ENCODE data around the gene C15orf61. TPM values are rescaled to one million over a fixed set of nuclear protein-coding genes. Genes with fewer than 3 reads are reported as not detected.

C15orf61 gene
- total RNA-seq, 1 donor from 2014 or later = 4.2 TPM

DNA sequence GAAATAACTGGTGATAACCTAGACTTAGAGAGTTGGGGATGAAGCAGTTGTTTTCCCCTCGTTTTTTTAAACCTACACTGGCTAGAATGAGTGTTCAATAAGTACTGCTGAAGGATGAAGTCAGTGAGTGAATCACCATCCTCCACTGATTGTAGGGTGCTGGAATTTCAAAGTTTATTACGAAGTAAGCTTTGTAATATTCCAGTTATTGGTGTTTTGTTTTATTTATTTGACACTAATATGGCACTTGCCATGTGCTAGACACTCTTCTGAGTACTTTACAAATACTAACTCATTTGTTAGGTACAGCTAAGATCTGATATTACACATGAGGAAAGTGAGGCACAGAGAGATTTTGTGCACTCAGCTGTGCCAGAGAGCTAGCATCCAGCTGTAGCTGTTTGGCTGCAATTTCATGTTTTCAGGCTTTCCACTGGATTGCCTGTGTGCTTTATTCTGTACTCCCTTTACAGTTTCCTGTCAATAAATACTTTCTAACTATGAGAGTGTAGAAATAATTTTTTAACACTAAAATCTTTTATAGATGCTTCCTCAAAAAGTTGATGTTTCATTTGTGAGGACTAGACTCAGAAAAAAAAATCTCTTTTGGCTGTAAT is 27.4 kb downstream of the C15orf61 start:
- ChIA-PET CTCF (no interaction called here), POLR2A (no interaction called here)
- DNase-seq = no peak
- intact Hi-C loops (cut with micrococcal nuclease) = loop anchor here (10.0 kb wide), 2 partner anchors 464 to 506 kb away; partner anchors contain the start of gene PIAS1
- H3K4me1 Mint-ChIP-seq = peaks cover 18% of the 10 kb centered on the region
- no peak for ATAC-seq (ENCODE audit: low read depth)
- TF ChIP-seq, protein P1, sequence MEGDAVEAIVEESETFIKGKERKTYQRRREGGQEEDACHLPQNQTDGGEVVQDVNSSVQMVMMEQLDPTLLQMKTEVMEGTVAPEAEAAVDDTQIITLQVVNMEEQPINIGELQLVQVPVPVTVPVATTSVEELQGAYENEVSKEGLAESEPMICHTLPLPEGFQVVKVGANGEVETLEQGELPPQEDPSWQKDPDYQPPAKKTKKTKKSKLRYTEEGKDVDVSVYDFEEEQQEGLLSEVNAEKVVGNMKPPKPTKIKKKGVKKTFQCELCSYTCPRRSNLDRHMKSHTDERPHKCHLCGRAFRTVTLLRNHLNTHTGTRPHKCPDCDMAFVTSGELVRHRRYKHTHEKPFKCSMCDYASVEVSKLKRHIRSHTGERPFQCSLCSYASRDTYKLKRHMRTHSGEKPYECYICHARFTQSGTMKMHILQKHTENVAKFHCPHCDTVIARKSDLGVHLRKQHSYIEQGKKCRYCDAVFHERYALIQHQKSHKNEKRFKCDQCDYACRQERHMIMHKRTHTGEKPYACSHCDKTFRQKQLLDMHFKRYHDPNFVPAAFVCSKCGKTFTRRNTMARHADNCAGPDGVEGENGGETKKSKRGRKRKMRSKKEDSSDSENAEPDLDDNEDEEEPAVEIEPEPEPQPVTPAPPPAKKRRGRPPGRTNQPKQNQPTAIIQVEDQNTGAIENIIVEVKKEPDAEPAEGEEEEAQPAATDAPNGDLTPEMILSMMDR (IDR thresholded peaks at IDR 0.05) = no peak
- H3K27me3 Mint-ChIP-seq = no peaks in the 10 kb centered on the region
- no peak overlapping the region for H3K4me3 Mint-ChIP-seq
- H3K27ac Mint-ChIP-seq = no peak overlapping the region
- no peaks in the 10 kb centered on the region for H3K9me3 Mint-ChIP-seq
- H3K36me3 Mint-ChIP-seq (ENCODE audit: low read depth) = peaks cover 23% of the 10 kb centered on the region

DNA sequence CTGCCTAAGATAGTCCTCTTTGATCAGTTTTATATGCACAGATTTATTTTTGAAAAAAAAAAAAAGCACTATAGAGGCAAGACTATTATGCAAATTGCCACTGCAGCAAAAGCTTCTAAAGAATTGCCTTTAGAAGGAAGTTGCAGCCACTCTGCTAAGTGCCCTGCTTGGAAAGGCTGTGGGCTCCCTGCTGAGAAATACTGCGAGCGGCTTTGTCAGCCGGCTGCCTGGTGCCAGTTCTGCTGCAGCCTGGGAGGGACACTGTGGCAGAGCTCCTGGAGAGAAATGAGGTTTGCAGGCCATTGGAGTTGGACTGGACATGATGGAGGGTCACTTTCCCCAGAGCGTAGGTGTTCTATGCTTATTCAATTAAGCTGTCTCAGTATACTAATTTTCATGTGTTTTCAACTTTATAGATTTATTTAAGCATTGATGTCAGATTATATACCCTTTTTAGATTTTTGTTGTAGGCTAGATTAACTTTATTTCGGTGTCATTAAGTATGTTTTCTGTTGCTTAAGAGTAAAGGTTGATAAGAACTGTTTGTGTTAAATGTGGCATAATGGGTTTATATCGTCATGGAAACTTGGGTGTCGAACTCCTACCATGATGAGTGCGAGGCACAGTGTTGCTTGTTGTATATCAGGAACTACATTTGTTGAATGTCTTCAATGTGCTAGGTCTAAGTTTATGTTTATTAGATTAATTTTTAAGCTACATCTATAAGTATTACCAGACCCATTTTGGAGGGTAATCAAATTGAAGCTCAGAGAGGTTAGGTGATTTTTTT is 28.1 kb downstream of the C15orf61 start:
- no peak overlapping the region for H3K4me3 Mint-ChIP-seq
- POLR2A ChIA-PET = interaction anchor here (0.7 kb wide), 1 partner anchor 11 kb away, joined by 3 read pairs; no protein-coding TSS in a partner anchor
- CTCF ChIA-PET = no interaction called here
- peaks cover 24% of the 10 kb centered on the region for H3K36me3 Mint-ChIP-seq (ENCODE audit: low read depth)
- peaks cover 11% of the 10 kb centered on the region for H3K4me1 Mint-ChIP-seq
- no peaks in the 10 kb centered on the region for H3K9me3 Mint-ChIP-seq
- no peak overlapping the region for H3K27ac Mint-ChIP-seq
- intact Hi-C loops (cut with micrococcal nuclease) = loop anchor here (10.0 kb wide), 2 partner anchors 464 to 506 kb away; partner anchors contain the start of gene PIAS1
- no peak for DNase-seq
- TF ChIP-seq, protein P1 (IDR thresholded peaks at IDR 0.05) = no peak
- ATAC-seq (ENCODE audit: low read depth) = no peak
- H3K27me3 Mint-ChIP-seq = no peaks in the 10 kb centered on the region

GRCh38 chr15:67549736-67550135 is 28.8 kb downstream of the C15orf61 start:
- intact Hi-C loops (cut with micrococcal nuclease) = loop anchor here (10.0 kb wide), 2 partner anchors 465 to 505 kb away; partner anchors contain the start of gene PIAS1
- CTCF ChIA-PET = no interaction called here
- Mint-ChIP-seq H3K4me1 (peaks cover 5% of the 10 kb centered on the region), H3K9me3 (no peaks in the 10 kb centered on the region), H3K4me3 (no peak overlapping the region), H3K27ac (no peak overlapping the region), H3K36me3 (ENCODE audit: low read depth) (peaks cover 25% of the 10 kb centered on the region), H3K27me3 (no peaks in the 10 kb centered on the region)
- DNase-seq (no peak), ATAC-seq (ENCODE audit: low read depth) (no peak)
- TF ChIP-seq, protein P1 (IDR thresholded peaks at IDR 0.05) = no peak
- POLR2A ChIA-PET = no interaction called here

- ChIA-PET POLR2A (no interaction called here), CTCF (no interaction called here)
- intact Hi-C loops (cut with micrococcal nuclease) = no loop called here
- peaks cover 4% of the 10 kb centered on the region for H3K4me1 Mint-ChIP-seq
- no peak for ATAC-seq (ENCODE audit: low read depth)
- no peaks in the 10 kb centered on the region for H3K9me3 Mint-ChIP-seq
- no peak overlapping the region for H3K4me3 Mint-ChIP-seq
- H3K27me3 Mint-ChIP-seq = no peaks in the 10 kb centered on the region
- H3K36me3 Mint-ChIP-seq (ENCODE audit: low read depth) = peaks cover 30% of the 10 kb centered on the region
- H3K27ac Mint-ChIP-seq = no peak overlapping the region
- TF ChIP-seq, protein P1 (IDR thresholded peaks at IDR 0.05) = no peak
- DNase-seq = no peak
Measured at GRCh38 chr15:67550522-67550921, 29.6 kb downstream of the C15orf61 start.

GRCh38 chr15:67551207-67551743 is 30.3 kb downstream of the C15orf61 start:
- peaks cover 32% of the 10 kb centered on the region for H3K36me3 Mint-ChIP-seq (ENCODE audit: low read depth)
- ChIA-PET CTCF (no interaction called here), POLR2A (no interaction called here)
- no peak overlapping the region for H3K27ac Mint-ChIP-seq
- peaks cover 4% of the 10 kb centered on the region for H3K4me1 Mint-ChIP-seq
- no peak overlapping the region for H3K4me3 Mint-ChIP-seq
- ATAC-seq (ENCODE audit: low read depth) = no peak
- no peak for DNase-seq
- TF ChIP-seq, protein P1 (IDR thresholded peaks at IDR 0.05) = no peak
- intact Hi-C loops (cut with micrococcal nuclease) = no loop called here
- H3K9me3 Mint-ChIP-seq = no peaks in the 10 kb centered on the region
- no peaks in the 10 kb centered on the region for H3K27me3 Mint-ChIP-seq
